ENCODE data around the gene PCSK9.

Gene PCSK9

GRCh38 chr1:55061706-55062321 lies 22.5 kb downstream of the PCSK9 start:
- no peak for DNase-seq (ENCODE audit: low read depth)
- H3K4me3 ChIP-seq (ENCODE audit: low read depth, low read length), result no peak overlapping the region
- TF ChIP-seq POLR2A (IDR thresholded peaks at IDR 0.05; ENCODE audit: extremely low read depth, insufficient read length), result no peak
- TF ChIP-seq MAX (IDR thresholded peaks at IDR 0.05; ENCODE audit: low read depth, low read length), result no peak
- no peak for TF ChIP-seq CTCF (IDR thresholded peaks at IDR 0.05; ENCODE audit: low read depth, low read length)
- no peak for TF ChIP-seq MYC (IDR thresholded peaks at IDR 0.05; ENCODE audit: low read depth, low read length)

GRCh38 chr1:55062801-55063576 lies 23.6 kb downstream of the PCSK9 start:
- no peak for DNase-seq (ENCODE audit: low read depth)
- H3K4me3 ChIP-seq (ENCODE audit: low read depth, low read length), result no peak overlapping the region
- TF ChIP-seq CTCF (IDR thresholded peaks at IDR 0.05; ENCODE audit: low read depth, low read length), result no peak
- no peak for TF ChIP-seq MAX (IDR thresholded peaks at IDR 0.05; ENCODE audit: low read depth, low read length)
- TF ChIP-seq POLR2A (IDR thresholded peaks at IDR 0.05; ENCODE audit: extremely low read depth, insufficient read length), result no peak
- TF ChIP-seq MYC (IDR thresholded peaks at IDR 0.05; ENCODE audit: low read depth, low read length), result no peak

DNA sequence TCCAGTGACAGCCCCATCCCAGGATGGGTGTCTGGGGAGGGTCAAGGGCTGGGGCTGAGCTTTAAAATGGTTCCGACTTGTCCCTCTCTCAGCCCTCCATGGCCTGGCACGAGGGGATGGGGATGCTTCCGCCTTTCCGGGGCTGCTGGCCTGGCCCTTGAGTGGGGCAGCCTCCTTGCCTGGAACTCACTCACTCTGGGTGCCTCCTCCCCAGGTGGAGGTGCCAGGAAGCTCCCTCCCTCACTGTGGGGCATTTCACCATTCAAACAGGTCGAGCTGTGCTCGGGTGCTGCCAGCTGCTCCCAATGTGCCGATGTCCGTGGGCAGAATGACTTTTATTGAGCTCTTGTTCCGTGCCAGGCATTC lies 24.2 kb downstream of the PCSK9 start:
- no peak for DNase-seq (ENCODE audit: low read depth)
- H3K4me3 ChIP-seq (ENCODE audit: low read depth, low read length), result no peak overlapping the region
- no peak for TF ChIP-seq CTCF (IDR thresholded peaks at IDR 0.05; ENCODE audit: low read depth, low read length)
- no peak for TF ChIP-seq POLR2A (IDR thresholded peaks at IDR 0.05; ENCODE audit: extremely low read depth, insufficient read length)
- TF ChIP-seq MAX (IDR thresholded peaks at IDR 0.05; ENCODE audit: low read depth, low read length), result no peak
- no peak for TF ChIP-seq MYC (IDR thresholded peaks at IDR 0.05; ENCODE audit: low read depth, low read length)

DNA sequence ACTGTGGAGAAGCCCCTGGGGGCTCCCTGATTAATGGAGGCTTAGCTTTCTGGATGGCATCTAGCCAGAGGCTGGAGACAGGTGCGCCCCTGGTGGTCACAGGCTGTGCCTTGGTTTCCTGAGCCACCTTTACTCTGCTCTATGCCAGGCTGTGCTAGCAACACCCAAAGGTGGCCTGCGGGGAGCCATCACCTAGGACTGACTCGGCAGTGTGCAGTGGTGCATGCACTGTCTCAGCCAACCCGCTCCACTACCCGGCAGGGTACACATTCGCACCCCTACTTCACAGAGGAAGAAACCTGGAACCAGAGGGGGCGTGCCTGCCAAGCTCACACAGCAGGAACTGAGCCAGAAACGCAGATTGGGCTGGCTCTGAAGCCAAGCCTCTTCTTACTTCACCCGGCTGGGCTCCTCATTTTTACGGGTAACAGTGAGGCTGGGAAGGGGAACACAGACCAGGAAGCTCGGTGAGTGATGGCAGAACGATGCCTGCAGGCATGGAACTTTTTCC lies 24.8 kb downstream of the PCSK9 start:
- DNase-seq (ENCODE audit: low read depth), result no peak
- TF ChIP-seq CTCF (IDR thresholded peaks at IDR 0.05; ENCODE audit: low read depth, low read length) (peak; percentile 29), MYC (IDR thresholded peaks at IDR 0.05; ENCODE audit: low read depth, low read length) (no peak)
- H3K4me3 ChIP-seq (ENCODE audit: low read depth, low read length), result no peak overlapping the region

DNA sequence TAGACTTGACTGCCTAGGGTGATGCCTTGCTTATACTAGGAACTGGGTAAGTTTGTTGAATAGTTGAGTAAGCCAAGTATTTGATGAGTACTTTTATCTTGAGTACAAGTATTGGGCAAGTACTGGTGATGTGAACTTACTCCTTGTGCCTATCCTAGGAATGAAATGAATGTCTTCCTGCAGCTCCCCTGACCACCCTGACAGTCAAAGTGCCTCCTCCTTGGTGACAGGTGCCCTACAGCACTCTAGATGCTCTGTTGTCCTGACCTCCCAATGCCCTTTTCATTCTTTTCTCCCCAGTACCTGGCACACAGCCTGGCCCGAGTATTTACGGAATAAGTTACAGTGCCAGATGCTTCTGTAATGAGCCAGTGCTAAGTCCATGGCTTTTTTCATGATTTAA lies 25.5 kb downstream of the PCSK9 start:
- no peak for DNase-seq (ENCODE audit: low read depth)
- no peak overlapping the region for H3K4me3 ChIP-seq (ENCODE audit: low read depth, low read length)
- TF ChIP-seq POLR2A (IDR thresholded peaks at IDR 0.05; ENCODE audit: extremely low read depth, insufficient read length) (no peak), CTCF (IDR thresholded peaks at IDR 0.05; ENCODE audit: low read depth, low read length) (no peak), MAX (IDR thresholded peaks at IDR 0.05; ENCODE audit: low read depth, low read length) (no peak), MYC (IDR thresholded peaks at IDR 0.05; ENCODE audit: low read depth, low read length) (no peak)

All from NB4 (cell line).